PC-9 (cell line): Measurements from ENCODE around the gene CACHD1.

Source experiments
- EZH2 ChIP-seq: fragments of 200-600 bp; sonication (generic); IDR thresholded peaks from 2 replicates; pipeline ENCODE4 v1.8.0; 2017; ENCODE audit warnings: antibody characterized with exemption, low read depth
- TF ChIP-seq, protein P1 (sequence below): fragments of 200-600 bp; sonication (generic); conservative IDR thresholded peaks from 2 replicates; pipeline ENCODE4 v1.6.1; 2017; ENCODE audit warnings: mixed run types, antibody characterized with exemption, mild to moderate bottlenecking, moderate library complexity

DNA sequence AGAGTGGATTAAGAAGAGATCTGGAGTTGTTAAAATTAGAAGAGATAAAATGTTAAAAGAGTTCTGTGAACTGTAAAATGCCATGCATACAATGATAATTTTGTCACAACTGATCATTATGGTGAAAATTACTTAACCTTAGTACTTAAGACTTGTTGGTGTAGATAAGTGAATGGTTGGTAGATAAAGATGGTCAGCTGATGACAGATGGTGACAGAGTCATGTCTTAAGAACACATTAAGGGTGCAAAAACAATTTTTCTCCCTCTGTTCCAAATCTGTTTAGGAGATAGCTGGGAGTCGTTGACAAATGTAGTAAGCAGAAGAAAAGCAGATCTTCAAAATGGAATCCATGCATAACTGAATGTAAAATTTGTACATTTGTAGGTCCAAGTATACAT lies 18.5 kb upstream of the CACHD1 start:
- TF ChIP-seq, protein P1, sequence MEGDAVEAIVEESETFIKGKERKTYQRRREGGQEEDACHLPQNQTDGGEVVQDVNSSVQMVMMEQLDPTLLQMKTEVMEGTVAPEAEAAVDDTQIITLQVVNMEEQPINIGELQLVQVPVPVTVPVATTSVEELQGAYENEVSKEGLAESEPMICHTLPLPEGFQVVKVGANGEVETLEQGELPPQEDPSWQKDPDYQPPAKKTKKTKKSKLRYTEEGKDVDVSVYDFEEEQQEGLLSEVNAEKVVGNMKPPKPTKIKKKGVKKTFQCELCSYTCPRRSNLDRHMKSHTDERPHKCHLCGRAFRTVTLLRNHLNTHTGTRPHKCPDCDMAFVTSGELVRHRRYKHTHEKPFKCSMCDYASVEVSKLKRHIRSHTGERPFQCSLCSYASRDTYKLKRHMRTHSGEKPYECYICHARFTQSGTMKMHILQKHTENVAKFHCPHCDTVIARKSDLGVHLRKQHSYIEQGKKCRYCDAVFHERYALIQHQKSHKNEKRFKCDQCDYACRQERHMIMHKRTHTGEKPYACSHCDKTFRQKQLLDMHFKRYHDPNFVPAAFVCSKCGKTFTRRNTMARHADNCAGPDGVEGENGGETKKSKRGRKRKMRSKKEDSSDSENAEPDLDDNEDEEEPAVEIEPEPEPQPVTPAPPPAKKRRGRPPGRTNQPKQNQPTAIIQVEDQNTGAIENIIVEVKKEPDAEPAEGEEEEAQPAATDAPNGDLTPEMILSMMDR = no peak
- TF ChIP-seq EZH2 = no peak
